Left renal pelvis (tissue), 4 donors: ENCODE measurements around the gene CCDC136. TPM values are rescaled to one million over a fixed set of nuclear protein-coding genes. Genes with fewer than 3 reads are reported as not detected.

Source experiments
- polyA plus RNA-seq, 4 donors: library from polyadenylated mRNA; unstranded; fragments of 120-200 nt; gene quantifications; one replicate each; pipeline ENCODE4 v1.2.1, GENCODE V29; 2013; ENCODE audit not compliant: insufficient read length in 4 of 4

CCDC136 gene
- polyA plus RNA-seq, 4 donors = 12.3 to 24.5 (median 15.3) TPM

Other genes with a start within 250 kb of the CCDC136 start
- gene GARIN1A, start 119.7 kb upstream of the CCDC136 start, polyA plus RNA-seq = 1 to 10 TPM; 1.3 to 5.5 (median 1.5) TPM
- gene CALU, start 52.6 kb upstream of the CCDC136 start, polyA plus RNA-seq = 100 to 1,000 TPM; 162 to 319 (median 235) TPM
- 1 to 10 TPM; 1.3 to 2.2 (median 1.5) TPM for gene OPN1SW, start 16.2 kb upstream of the CCDC136 start, polyA plus RNA-seq
- 10 to 100 TPM; 11.8 to 21.0 (median 17.2) TPM for gene FLNC, start 38.4 kb downstream of the CCDC136 start, polyA plus RNA-seq
- gene ATP6V1F, start 70.9 kb downstream of the CCDC136 start, polyA plus RNA-seq = 100 to 1,000 TPM in 3 of 4 donors, 10 to 100 TPM in 1; 96.7 to 235 (median 212) TPM
- gene KCP, start 118.7 kb downstream of the CCDC136 start, polyA plus RNA-seq = 10 to 100 TPM in 3 of 4 donors, 1 to 10 TPM in 1; 1.6 to 38.8 (median 17.9) TPM
- 10 to 100 TPM in 2 of 4 donors, 1 to 10 TPM in 2; 2.8 to 16.1 (median 10.4) TPM for gene IRF5, start 146.0 kb downstream of the CCDC136 start, polyA plus RNA-seq